ENCODE measurements around the gene ZFX.

Gene ZFX

DNA sequence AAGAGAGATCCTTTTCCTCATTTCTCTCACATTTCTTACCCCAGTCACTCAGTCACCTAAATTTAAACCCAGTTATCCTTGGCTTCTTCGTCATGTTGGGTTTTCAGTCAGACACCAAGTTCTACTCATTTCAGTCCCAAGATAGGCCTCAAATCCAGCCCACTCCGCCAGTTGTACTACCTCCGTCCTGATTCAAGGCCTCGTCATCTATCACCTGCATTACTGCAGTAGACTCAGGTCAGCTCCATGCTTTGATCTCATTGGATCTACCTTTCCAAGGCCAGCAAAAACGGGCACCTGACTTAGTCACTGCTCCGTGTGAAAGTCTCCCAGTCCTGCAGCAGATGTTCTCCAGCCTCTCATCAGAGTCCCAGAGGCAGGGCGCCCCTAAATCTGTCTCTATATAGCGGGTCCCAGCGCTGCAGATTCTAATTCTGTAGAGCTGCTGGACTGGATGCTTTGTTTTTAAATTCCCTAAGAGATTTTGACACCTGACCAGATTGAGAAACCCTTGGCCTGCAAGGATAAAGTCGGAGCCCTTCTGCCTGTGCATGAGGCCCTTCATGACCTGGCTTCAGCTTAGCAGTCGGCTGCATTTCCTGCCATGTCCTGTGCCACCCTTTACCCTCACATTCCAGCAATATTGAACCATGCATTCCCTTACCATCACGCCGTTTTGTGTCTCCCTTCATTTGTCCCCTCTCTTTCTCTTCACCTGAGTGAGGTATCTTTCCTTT lies 53.7 kb downstream of the ZFX start:
- DNase-seq = no peak

- no peak for DNase-seq
These were observed 54.8 kb downstream of the ZFX start for GRCh38 chrX:24204331-24204730.

GRCh38 chrX:24204958-24205357 lies 55.4 kb downstream of the ZFX start:
- DNase-seq = no peak

GRCh38 chrX:24207826-24208225 lies 58.3 kb downstream of the ZFX start:
- no peak for DNase-seq

GRCh38 chrX:24208496-24209240 lies 59.1 kb downstream of the ZFX start:
- DNase-seq = no peak

DNA sequence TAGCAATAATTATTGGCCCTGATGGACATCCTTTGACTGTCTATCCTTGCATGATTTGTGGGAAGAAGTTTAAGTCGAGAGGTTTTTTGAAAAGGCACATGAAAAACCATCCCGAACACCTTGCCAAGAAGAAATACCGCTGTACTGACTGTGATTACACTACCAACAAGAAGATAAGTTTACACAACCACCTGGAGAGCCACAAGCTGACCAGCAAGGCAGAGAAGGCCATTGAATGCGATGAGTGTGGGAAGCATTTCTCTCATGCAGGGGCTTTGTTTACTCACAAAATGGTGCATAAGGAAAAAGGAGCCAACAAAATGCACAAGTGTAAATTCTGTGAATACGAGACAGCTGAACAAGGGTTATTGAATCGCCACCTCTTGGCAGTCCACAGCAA lies 60.7 kb downstream of the ZFX start:
- no peak for DNase-seq

GRCh38 chrX:24214568-24214967 lies 65.0 kb downstream of the ZFX start:
- no peak for DNase-seq

DNA sequence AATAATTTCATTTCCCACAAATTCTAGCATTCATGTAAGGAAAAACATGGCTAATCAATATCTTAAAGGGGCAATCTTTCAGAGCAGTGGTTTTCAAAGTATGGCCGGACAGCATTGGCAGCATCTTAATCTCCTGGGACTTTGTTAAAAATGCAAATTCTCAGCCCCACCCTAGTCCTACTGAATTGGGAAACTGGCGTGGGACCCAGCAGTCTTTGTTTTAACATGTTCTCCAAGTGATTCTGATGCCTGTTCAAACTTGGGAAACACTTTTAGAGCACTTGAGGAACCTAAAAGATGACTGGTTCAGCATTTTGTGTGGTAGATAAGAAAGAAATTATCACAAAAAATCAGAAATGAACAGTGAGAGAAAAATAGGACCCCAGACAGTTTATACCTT lies 65.7 kb downstream of the ZFX start:
- no peak for DNase-seq

DNA sequence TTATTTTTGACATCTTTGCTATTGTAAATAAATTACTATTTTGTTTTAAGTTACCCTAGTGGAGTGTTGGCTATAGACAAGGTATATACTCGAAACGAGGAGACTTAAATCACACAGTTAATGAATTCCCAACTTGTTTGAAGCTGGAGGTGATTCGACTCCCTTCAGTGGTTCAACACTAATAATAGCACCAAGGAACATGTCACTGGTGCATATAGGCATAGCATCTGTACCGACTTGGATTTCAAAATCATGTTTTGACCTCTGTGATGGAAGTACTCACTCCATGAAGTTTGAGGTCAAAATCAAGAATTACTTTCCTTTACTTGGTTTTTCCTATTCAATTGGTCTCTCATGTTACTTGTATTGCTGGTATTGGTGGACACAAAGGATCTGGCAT lies 66.5 kb downstream of the ZFX start:
- DNase-seq = no peak

DNA sequence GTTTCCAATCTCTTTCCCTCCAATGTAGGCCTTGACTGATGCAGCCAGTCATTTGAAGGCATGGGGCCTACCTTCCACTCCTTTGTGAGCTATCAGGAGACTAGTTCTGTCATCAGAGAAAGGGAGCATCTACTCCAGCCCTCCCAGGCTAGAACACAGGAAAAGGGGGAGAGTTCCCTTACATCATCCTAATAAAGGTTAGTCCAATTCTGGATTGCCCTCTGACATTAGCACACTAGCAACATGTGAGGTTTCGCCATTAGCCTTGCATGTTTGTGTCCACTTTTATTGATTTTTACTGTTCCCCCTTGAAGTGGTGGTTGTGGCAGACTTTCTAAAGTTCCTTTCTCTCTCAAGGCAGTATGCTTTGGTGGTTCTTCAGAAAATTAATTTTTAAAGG lies 67.3 kb downstream of the ZFX start:
- no peak for DNase-seq

DNA sequence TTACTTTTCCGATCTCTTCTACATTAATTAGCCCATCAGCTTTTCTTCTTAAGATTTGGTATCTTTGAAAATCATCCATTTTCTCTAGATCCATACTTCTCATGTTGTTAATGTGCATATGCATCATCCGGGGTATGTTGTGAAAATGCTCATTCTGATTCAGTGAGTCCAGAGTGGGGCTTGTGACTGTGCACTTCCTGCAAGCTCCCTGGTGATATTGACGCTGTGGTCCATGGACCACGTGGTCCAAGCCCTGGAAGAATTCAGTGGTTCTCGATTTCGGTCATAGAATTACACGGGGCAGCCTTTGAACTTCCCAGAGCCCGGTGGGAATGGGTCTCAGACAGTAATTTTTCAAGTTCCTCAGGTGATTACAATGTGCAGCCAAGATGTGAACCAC lies 69.8 kb downstream of the ZFX start:
- DNase-seq = no peak

- no peak for DNase-seq
These were observed 72.3 kb downstream of the ZFX start for GRCh38 chrX:24221872-24222271.

- DNase-seq = no peak
These were observed 75.7 kb downstream of the ZFX start for GRCh38 chrX:24225265-24225664.

- no peak for DNase-seq
These were observed 76.6 kb downstream of the ZFX start for GRCh38 chrX:24226176-24226575.

DNA sequence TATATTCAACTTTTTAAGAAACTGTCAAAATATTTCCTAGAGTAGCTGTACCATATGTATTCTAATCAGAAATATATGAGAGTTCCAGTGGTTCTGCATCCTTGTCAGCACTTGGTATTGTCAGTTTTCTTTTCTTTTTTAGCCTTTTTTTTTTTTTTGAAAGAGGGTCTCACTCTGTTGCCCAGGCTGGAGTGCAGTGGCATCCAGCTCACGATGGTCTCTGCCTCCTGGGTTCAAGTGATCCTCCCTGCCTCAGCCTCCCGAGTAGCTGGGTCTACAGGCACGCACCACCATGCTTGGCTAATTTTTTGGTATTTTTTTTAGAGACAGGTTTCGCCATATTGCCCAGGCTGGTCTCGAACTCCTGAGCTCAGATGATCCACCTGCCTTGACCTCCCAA lies 79.1 kb downstream of the ZFX start:
- no peak for DNase-seq

- no peak for DNase-seq
These were observed 79.9 kb downstream of the ZFX start for GRCh38 chrX:24229400-24229879.

GRCh38 chrX:24229976-24230375 lies 80.4 kb downstream of the ZFX start:
- DNase-seq = no peak

- peak; percentile 43 for DNase-seq
These were observed 81.6 kb downstream of the ZFX start for GRCh38 chrX:24231131-24231540.

DNA sequence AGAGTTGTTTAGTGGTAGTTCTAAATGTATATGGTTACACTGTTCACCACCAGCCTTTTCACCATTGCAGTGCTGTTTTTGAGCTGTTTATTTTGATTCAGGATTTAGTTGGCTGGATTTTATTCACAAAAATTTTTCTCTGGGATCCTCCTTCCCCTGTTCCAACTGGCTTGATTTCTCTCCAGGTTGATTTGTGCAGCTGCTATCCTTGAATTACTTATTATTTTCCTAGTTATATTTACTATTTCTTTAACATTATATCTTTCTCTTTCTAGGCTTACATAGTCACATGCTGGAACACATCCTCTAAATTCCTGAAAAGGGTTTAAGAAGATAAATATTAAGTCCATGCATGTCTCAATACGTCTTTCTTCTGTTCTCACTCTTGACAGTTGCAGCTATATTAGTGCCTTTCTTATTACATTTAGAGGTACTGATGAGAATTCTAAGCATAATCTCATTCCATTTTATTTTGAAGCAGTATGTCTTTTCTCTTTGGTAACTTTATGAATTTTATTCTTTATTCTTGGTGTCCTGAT lies 82.2 kb downstream of the ZFX start:
- DNase-seq = no peak

DNA sequence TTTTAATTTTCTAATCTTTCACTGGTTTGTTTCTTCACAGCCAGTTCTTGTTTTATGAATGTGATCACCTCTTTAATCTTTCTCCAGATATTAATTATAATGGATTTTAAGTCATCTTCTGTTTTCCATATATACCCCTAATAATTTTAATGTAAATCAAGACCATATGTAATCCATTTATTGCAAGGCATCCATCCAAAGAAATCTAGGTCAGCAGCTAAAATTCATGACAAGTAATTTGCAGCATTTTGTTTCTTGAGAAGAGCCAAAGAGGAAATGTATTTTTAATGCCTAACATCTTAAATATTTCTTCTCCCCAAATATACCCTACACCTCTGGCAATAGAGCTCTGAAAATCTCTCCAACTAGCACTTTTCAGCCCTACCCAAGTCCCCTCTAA lies 83.3 kb downstream of the ZFX start:
- no peak for DNase-seq

GRCh38 chrX:24235084-24235710 lies 85.7 kb downstream of the ZFX start:
- no peak for DNase-seq

GRCh38 chrX:24241822-24242648 lies 92.5 kb downstream of the ZFX start:
- peak; percentile 58 for DNase-seq

DNA sequence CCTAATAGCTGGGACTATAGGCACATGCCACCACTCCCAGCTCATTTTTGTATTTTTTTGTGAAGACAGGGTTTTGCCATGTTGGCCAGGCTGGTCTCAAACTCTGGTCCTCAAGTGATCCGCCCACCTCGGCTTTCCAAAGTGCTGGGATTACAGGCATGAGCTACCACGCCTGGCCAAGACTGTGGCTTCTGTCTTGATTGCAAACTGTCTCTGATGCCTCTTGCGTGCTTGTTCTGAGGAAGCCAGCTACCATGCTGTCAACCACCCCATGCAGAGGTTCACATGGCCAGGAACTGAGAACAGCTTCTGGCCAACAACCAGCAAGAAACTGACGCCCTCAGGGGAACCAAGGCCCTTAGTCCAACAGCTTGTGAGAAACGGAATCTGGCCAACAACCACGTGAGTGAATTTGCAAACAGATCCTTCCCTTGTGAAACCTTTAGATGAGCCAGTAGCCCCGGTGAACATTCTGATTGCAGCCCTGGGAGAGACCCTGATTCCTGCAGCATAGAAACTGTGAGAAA lies 93.2 kb downstream of the ZFX start:
- no peak for DNase-seq

All from OCI-M1 (cell line).